ENCODE results near the gene ZNF627.

DNA sequence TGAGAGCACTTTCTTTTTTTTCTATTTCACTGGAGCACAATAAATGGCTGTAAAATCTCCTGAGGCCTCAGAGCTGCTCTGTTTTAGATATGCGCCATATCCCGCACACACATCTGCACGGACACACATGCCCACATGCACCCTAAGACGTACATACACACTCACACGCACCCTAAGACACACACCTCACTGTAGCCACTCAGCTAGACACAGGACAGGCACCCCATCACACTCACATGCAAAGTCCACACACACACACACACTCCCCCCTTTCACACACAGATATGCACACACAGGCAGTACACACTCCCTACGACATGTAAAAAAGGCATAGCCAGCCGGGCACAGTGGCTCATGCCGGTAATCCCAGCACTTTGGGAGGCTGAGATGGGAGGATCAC lies 47.0 kb upstream of the ZNF627 start:
- no peak for TF ChIP-seq CTCF (IDR thresholded peaks at IDR 0.05; ENCODE audit: poor library complexity)
- TF ChIP-seq EZH2 (IDR thresholded peaks at IDR 0.05; ENCODE audit: borderline replicate concordance) = no peak
- no peak for TF ChIP-seq EZH2phosphoT487 (IDR thresholded peaks at IDR 0.05; ENCODE audit: low read depth, severe bottlenecking, unreplicated experiment)

Measured in hepatocyte (in vitro differentiated cells).